Activated T-cell treated with anti-CD3 and anti-CD28 coated beads for 48 hours (primary cell): Measurements from ENCODE around the gene HSPA6.
"Not testable (repeated sequence)": the region's sequence is repeated elsewhere in the genome, so short reads cannot be mapped to it uniquely, and the experiment has no call there.

Experiments used
- DNase-seq: peaks from one replicate; pipeline ENCODE4 v3.0.0-alpha.2; 2020; ENCODE audit warnings: low read depth

The HSPA6 gene

GRCh38 chr1:161532644-161533567 is 8.6 kb downstream of the HSPA6 start:
- not testable (repeated sequence) for DNase-seq

GRCh38 chr1:161537068-161537669 is 12.8 kb downstream of the HSPA6 start:
- DNase-seq = not testable (repeated sequence)

- not testable (repeated sequence) for DNase-seq
These were observed 14.7 kb downstream of the HSPA6 start for GRCh38 chr1:161538925-161539479.

GRCh38 chr1:161539731-161540569 is 15.6 kb downstream of the HSPA6 start:
- DNase-seq = peak; percentile 97

GRCh38 chr1:161540570-161540960 is 16.2 kb downstream of the HSPA6 start:
- not testable (repeated sequence) for DNase-seq

- not testable (repeated sequence) for DNase-seq
These were observed 17.8 kb downstream of the HSPA6 start for GRCh38 chr1:161542091-161542559.

GRCh38 chr1:161543125-161543524 is 18.8 kb downstream of the HSPA6 start:
- DNase-seq = not testable (repeated sequence)

- not testable (repeated sequence) for DNase-seq
These were observed 20.8 kb downstream of the HSPA6 start for GRCh38 chr1:161545005-161545731.

GRCh38 chr1:161547995-161548741 is 23.8 kb downstream of the HSPA6 start:
- not testable (repeated sequence) for DNase-seq

GRCh38 chr1:161548749-161549406 is 24.5 kb downstream of the HSPA6 start:
- DNase-seq = not testable (repeated sequence)

GRCh38 chr1:161549652-161550051 is 25.3 kb downstream of the HSPA6 start, which contains the start of gene FCGR3A:
Gene FCGR3A, minus strand, starts transcription at chr1:161549818. Its CDS starts 82 bp downstream, at chr1:161549736.
- no peak for DNase-seq

- DNase-seq = not testable (repeated sequence)
These were observed 26.6 kb downstream of the HSPA6 start for GRCh38 chr1:161550942-161551341.

GRCh38 chr1:161553631-161554030 is 29.3 kb downstream of the HSPA6 start:
- DNase-seq = not testable (repeated sequence)

- not testable (repeated sequence) for DNase-seq
These were observed 30.0 kb downstream of the HSPA6 start for GRCh38 chr1:161554340-161554739.

GRCh38 chr1:161554815-161555417 is 30.6 kb downstream of the HSPA6 start:
- not testable (repeated sequence) for DNase-seq

GRCh38 chr1:161556143-161556542 is 31.8 kb downstream of the HSPA6 start:
- not testable (repeated sequence) for DNase-seq

- not testable (repeated sequence) for DNase-seq
These were observed 32.6 kb downstream of the HSPA6 start for GRCh38 chr1:161556990-161557389.

GRCh38 chr1:161557506-161558450 is 33.4 kb downstream of the HSPA6 start:
- DNase-seq = not testable (repeated sequence)
